GM18519 (cell line): ENCODE measurements around the gene MYO5B.

Experiments used
- ATAC-seq: cut with Tn5 transposase; IDR thresholded peaks from one replicate; pipeline ENCODE4 v1.9.1; 2021; ENCODE audit warnings: mild to moderate bottlenecking, moderate library complexity; ENCODE audit not compliant: unreplicated experiment, low FRiP score

Gene MYO5B

GRCh38 chr18:49935215-49935614 lies 259.7 kb downstream of the MYO5B start:
- ATAC-seq = no peak

GRCh38 chr18:49934457-49934856 lies 260.5 kb downstream of the MYO5B start:
- no peak for ATAC-seq

GRCh38 chr18:49933530-49934128 lies 261.3 kb downstream of the MYO5B start:
- no peak for ATAC-seq

DNA sequence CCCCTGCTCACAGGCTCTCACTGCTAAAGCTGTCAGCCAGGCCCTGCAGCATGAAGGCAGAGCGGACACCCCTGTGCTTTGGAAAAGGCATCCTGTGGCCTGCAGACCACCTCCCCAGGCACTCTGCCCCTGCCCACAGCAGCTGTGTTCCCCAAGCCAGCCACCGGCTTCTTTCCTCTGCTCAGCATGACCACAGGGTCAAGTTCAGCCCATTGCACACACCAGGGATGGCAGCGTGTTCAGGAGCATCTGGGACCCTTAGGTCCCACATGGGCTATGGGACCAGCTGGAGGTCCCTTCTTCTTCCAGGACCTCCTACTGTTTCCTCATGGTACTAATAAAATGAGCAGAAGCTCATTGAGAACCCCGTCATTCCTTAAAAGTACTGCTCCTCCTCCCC lies 263.2 kb downstream of the MYO5B start:
- ATAC-seq = no peak

- ATAC-seq = no peak
These were observed 263.8 kb downstream of the MYO5B start for GRCh38 chr18:49931179-49931578.

GRCh38 chr18:49926106-49926745 lies 268.7 kb downstream of the MYO5B start:
- no peak for ATAC-seq

DNA sequence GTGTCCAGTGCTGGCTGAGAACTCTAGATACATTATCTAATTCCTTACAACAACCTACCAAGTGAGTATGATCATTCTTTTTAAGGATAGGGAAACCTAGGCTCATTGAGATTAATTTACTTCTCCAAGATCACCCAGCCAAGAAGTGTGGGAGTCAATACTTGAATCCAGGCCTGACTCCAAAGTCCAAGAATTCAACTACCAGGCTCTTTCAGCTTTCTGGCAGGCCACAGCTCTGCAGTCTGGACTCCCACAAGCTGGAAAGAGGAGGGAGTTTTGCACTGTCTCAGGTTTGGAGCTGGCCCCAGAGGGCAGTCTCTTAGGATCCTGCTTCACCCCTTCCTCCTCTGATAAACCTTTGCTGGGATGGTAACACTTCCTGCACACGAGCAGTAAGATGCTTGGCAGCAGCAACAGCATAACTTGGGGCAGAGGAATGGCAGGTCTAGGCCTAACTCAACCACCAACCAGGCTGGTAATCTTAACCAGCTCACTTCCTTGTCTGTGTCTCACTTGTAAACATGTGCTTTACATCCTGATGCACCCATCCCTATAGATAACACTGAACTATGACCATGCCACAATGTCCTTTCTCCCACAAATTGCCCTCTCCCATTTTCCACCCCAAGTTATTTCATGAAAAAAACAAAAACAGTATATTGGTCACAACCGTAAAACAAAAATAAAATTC lies 270.5 kb downstream of the MYO5B start:
- ATAC-seq = no peak

DNA sequence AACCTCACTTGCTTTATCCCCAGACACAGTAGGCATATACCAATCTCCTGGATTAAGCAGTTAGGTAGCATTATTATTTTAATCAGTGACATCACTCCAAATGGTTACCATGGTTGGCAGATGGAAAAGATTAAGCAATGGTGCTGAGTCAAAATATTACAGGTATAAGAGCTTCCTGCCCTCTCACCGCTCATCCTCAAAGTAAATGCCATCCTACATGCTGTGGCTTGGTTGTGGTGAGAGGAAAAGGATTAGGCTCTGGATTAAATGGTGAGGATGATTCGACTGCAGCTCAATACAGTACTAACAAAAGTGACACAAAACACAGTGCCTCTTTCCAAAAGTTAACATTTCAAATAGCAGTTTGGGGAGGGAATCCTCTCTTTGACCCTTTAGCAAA lies 272.7 kb downstream of the MYO5B start:
- ATAC-seq = no peak

DNA sequence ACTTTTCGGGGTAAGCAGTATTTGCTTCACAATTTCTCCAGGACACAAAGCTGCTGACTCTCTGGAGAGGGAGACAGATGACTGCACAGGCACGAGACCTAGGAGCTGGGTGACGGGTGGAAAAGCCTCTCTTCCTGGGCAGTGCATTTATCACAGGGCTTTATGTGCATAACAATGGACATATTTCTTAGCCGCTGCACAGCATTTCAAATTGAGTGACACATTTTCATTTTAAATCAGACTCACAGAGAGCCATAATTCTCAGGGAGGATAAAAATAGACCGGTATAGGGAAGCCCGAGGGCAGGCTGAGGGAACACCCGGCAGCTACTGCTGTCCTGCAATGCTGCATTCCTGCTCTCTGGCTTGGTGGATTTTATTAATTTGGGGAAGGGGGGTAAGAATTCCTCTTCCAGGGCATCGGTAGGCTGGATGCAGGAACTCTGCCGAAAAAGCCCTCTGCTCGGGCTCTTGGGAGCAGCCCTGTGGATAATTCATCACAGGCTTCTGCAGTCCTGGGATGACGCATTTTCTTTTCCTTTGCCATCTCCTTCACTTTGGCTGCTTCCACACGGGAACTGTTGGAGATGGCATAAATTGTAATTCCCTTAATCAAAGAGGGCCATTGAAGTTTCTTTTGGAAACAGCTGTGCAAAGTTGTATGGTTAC lies 273.5 kb downstream of the MYO5B start:
- no peak for ATAC-seq

GRCh38 chr18:49920731-49921130 lies 274.2 kb downstream of the MYO5B start:
- no peak for ATAC-seq

DNA sequence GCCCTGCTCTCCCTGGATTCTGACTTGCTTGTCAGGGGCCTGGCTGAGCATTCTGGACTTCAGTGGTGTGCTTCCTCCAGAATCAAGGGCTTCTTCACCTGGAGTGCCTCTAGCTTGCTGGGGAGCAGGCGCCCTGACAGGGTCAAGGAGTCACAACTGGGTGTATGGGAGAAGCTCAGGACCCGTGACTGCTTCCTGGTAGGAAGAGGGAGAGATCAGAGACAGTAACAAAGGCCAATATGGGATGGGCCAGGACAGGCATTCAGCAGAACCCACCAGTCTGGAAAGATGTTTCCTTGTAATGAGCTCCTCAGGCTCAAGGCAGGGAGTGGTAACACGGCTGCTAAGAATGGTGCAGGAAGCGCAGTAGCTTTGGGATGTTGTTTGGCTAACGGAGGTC lies 277.2 kb downstream of the MYO5B start:
- ATAC-seq = no peak

- ATAC-seq = no peak
These were observed 279.6 kb downstream of the MYO5B start for GRCh38 chr18:49915352-49915751.

GRCh38 chr18:49913221-49913620 lies 281.7 kb downstream of the MYO5B start:
- no peak for ATAC-seq

DNA sequence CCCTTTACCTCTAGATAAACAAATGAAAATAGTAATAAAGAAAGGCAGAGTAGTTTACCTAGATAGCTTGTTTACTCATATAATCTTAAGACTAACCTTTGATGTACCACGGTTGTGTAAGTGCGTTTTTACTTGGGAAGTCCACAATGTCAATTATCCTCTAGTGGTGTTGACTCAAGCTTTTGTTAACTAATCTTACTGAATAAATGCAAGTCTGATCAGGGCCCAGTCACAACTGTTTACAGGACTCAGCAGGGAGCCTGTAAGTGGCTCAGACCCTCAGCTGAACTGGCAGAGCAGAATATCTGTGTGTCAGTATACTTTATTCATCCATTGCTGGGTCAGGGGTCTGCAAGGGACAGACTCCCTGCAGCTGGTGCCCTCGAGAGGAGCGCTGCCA lies 283.5 kb downstream of the MYO5B start:
- ATAC-seq = no peak

DNA sequence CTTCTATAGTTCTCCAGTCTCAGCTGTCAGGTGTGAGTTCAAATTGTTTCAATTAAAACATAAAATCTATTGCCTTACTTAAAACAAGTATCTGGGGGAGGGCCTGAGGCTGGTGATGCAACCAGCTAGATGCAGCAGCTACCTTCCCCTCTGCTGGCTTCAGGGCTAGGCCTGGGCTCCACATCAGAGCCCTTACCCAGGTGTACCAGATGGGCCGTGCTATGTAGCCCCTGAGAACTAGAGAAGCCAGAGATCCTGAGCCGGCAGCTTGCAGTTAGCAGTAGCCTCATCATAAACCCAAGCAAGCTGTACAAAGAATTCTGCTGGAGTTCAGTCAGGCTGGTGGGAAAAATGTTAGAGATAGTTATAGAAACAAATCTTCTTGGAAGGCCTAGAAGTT lies 284.0 kb downstream of the MYO5B start:
- ATAC-seq = no peak

GRCh38 chr18:49910019-49910418 lies 284.9 kb downstream of the MYO5B start:
- ATAC-seq = no peak

DNA sequence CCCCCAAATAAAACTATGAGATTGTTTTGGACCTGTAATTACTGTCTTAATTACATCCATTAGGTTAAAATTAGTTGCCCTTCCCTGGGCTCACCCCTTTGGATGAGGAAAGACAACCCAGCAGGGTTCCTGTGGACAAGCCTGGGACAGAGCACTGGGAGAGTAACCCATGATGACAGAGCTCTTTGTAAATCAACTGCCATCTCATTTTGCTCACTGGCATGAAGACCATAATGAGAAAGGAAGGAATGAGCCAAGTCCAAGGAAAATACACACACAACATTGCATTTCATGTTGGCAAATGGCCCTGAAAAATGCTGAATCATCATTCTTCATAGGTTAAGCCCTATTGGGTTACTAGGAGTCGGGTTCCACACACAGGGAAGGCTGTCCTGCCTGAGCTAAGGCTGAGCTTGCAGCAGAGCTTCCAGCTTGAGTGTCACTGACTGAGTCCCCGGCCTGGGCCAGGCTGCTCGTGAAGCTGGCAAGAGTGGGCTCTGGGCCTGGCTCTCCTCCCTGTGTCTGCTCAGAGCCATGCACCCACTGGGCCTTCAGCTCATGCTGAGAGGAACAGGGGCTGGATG lies 287.5 kb downstream of the MYO5B start:
- ATAC-seq = no peak

DNA sequence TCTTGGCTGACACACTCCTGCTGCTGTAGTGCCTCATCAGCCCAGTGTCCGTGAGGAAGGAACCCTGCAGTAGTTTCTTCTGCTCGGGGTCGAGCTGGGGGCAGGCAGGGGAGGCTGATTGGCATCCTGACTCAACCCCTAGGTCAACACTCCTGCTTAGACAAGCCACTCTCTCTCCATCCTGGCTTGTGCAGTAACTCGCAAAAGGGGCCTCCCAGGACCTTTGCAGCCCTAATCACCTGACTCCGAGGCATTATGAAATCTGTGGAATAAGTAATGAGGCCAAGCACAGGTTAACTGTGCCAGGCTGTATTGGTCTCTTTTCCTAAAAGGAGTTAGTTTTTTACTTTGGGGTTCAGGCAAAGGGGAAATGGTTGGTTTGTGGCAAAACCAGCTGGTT lies 289.2 kb downstream of the MYO5B start:
- ATAC-seq = no peak

DNA sequence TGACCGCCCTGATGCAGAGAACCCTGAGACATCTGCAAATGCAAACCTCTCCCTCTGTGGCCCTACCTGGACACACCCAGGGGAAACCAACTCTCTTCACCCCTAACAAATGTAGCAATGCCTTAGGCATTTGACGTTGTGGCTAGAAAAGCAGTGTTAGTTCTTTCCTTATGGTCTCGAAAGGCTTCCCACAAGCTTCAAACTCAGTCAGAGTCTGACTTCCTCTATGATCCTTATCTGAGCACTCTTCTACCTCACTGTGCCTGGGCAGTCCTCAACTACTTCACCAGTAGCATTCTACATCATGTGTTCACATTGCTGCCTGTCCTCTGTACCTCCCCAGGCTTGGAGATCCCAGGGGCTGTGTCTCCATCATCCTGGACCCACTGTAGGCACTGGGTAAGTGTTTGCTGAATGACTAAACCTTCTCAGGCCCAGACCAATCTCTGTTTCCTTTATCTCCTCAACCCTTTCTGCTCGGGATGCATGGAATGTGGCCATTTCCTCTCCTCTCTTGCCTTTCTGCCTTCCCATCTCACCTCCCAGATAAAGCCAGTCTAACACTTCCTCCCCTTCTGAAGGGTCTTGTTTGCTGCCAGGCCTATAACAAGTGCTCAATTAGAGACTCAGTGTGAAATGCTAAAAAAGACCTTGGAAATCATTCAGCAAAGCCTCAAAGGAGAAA lies 289.9 kb downstream of the MYO5B start:
- ATAC-seq = no peak

GRCh38 chr18:49901862-49902340 lies 293.0 kb downstream of the MYO5B start:
- ATAC-seq = no peak
